ENCODE measurements around the gene TAF6. TPM values are rescaled to one million over a fixed set of nuclear protein-coding genes. Genes with fewer than 3 reads are reported as not detected.
A peak's percentile ranks its signal among the peaks of the same experiment; 100 is the strongest.

Gene TAF6
- total RNA-seq (2014; rRNA removed; shearing (Covaris generic)): 56.2 and 57.3 TPM in 2 replicates

DNA sequence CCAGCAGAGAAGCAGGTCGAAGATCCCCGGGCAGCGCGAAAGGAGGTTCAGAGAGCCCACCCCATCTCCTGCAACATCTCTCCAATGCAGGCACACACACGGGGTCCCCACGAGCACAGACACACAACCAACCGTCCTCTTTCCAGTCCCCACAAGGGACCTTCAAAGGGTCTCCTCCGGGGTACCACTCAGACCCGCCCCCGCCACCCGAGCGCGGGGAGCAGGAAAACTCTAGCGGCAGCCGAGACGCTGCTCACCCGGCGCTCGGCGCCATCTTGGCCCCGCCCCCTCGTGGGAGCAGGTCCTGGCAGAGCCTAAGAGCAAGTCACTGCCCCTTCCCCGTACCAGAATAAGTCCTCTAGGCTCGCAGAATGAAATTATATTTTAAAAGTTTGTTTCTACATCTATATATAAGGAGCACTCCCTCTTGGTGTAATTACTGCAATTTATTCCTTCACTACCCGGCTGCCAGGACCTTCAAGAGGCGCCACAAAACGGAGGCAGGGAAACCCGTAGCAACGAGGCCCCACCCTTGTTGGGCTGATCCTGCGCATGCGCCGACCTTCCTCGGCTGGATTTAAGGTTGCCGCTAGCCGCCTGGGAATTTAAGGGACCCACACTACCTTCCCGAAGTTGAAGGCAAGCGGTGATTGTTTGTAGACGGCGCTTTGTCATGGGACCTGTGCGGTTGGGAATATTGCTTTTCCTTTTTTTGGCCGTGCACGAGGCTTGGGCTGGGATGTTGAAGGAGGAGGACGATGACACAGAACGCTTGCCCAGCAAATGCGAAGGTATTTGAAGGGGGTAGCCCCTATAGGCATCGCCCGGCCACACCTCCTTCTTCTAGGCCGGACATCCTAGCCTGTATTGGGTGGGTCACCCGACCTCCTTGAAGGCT, at the start of gene TAF6, which contains the start of gene CNPY4:
Gene TAF6, minus strand, starts transcription at position 287 of the 898 bp plus-strand sequence. CDS start 5,149 bp downstream, outside the sequence.
Gene CNPY4, plus strand, starts transcription at position 563 of the 898 bp plus-strand sequence. Its CDS starts 111 bp downstream, at position 674.
- peak; percentile 96 for DNase-seq (ENCODE audit: low spot score)

DNA sequence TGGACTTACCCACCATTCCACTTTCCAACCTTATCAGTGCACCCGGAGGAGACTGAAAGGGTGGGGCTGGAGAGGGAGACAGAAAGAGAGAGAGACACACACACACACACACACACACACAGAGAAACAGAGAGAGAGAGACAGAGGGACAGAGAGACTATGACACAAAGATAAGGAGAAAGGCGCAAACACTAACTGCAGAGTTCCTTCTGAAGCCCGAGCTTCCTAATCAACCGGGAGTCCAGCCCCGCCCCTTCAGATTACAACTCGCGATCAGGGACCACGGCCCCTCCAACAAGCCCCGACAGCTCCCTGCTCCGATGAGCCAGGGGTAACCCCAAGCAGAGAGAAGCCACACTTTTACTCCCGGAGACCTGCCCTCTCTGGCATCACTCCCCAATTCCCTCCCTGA, 48.8 kb upstream of the TAF6 start:
- DNase-seq (ENCODE audit: low spot score): no peak

DNA sequence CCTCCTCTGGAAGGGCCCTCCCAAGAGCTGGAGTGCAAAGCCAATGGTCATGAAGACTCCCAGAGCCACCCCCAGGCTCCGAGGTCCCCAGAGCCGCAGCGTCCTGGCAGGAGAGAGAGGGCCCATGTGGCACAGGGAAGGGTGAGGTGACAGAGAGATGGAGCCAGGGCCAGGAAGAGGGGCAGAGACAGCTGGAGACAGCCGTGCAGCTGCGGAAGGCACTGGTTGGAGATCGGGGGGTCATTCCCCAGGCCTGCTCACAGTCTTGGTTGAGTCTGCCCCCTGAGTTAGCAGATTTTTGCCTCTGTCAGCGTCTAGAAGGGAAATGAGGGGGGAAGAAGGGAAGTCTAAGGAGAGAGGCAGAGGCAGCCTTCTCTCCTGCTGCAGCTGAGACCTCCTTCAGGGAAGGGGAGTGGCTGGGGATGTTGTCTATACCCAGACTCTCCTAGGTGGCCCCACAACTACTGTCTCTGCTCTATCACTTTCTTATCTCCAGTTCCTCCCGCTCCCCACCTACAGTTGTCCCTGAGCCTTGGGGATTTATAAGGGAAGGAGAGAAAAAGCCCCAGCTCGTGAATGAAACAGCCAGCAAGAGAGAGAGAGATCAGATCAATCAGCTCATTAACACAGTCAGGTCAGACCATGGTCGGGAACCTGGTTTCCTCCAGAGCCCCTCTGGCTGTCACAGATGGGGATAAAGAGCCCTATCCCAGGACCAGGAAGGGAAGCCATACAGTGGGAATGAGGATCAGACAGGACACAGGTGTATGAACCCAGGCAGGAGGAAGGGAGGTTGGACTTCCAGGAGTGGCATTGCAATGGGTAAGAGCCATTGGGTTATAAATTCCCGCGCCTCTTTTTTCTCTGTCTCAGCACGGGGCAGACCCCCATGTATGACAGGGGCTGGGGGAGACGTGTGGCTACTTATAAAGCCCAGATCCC, 48.1 kb upstream of the TAF6 start:
- DNase-seq (ENCODE audit: low spot score): no peak

DNA sequence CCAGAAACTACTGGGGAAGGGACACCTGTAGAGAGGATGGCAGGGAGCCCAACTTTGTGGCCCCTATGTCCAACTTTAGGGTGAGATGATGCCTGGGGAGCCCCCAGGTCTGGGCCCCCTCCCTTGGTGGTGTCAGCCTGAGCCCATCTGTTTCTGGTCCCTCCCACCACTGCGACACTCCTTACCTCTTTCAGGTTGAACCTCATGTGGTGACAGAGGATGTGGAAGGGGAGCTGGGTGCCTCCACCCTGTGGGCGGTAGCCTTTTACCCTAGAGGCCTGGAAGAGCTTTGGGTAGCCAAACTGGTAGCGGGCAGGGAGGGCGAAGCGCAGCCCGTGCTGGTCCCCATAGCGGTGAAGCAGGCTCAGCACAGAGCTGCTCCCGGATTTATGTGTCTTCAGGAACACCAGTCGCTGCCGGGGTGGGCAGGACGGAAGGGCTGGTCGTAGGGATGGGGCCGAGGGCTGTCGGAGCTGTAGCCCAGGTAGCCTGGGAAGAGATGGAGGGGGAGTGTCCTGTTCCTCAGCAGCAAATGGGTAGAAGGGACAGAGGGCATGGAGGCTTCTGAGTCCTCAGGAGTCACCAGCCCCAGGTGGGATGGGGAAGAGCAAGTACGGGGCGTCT, 47.3 kb upstream of the TAF6 start:
- no peak for DNase-seq (ENCODE audit: low spot score)

DNA sequence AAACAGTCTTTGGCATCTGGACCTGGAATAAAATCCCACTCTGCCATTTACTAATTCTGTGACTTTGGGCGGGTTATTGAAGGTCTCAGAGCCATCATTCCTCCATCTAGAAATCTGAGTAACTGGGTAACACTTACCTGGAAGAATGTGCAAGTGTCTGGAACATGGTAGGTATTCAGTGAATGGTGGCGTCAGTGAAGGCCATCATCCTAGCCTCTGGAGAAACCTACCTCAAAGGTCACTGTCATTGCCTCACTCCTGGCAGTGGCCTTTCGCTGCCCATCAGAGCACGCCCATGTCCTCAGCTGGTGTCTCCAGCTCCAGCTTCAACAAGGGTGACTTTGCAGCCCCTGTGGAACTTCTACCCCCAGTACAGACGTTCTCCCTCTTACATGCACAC, 44.7 kb upstream of the TAF6 start:
- DNase-seq (ENCODE audit: low spot score): no peak

DNA sequence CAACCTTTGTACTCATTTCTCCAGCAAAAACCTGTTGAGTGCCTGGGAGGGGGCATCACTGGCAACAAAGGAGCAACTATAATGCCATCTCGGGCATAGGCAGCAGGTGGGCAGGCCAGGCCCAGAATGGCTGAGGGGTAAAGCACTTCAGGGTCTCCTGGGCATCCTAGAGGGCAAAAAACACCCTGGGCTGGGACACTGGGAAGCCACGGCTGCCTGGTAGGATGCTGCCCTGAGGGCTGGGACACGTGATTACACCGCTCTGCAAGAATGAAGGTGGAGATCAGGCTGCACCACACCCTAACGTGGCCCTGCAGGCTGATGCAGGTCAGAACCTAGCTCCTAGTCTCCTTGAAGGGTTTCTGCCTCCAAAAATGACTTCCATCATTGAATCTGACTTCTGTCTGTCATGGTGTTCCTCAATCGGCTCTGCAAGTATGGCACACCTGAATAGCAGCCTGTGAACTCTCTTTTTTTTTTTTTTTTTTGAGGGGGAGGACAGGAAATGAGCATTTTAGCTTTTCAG, 43.9 kb upstream of the TAF6 start:
- DNase-seq (ENCODE audit: low spot score): peak; percentile 40

DNA sequence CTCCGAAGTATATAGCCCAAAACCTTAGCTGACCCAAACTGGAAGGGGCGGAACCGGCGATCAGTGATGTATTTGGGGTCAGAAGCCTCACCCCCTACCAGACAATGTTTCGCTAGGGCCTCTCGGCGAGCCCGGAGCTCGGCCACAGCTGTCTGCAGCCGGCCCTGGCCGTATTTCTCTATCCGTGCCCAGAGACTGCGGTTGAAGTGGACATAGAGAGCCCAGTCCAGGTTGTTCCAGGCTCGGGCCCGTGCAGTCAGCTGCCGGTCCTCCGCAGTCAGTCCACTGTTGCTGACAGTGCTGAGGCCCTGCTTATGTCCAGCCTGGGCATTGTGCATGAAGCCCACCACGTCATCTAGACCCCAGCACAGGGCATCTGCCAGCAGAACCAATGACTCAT, 40.9 kb upstream of the TAF6 start:
- DNase-seq (ENCODE audit: low spot score): no peak

DNA sequence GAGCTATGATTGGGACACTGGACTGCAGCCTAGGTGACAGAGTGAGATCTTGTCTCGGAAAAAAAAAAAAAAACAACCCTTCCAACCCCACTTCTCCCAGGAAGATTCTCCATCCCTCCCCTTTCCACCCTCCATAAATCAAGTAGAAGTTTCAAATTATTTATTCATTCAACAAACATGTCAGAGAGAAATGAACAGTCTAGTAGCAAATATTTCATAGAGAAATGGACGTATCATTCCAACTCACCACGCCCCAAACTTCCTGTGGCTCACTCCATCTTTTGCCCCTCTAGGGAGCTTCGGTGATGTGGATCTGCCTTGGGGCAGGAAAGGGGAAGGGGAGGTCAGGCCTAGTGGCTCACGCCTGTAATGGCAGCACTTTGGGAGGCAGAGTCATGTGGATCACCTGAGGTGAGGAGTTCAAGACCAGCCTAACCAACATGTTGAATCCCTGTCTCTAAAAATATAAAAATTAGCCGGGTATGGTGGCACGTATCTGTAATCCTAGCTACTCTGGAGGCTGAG, 40.0 kb upstream of the TAF6 start:
- no peak for DNase-seq (ENCODE audit: low spot score)

DNA sequence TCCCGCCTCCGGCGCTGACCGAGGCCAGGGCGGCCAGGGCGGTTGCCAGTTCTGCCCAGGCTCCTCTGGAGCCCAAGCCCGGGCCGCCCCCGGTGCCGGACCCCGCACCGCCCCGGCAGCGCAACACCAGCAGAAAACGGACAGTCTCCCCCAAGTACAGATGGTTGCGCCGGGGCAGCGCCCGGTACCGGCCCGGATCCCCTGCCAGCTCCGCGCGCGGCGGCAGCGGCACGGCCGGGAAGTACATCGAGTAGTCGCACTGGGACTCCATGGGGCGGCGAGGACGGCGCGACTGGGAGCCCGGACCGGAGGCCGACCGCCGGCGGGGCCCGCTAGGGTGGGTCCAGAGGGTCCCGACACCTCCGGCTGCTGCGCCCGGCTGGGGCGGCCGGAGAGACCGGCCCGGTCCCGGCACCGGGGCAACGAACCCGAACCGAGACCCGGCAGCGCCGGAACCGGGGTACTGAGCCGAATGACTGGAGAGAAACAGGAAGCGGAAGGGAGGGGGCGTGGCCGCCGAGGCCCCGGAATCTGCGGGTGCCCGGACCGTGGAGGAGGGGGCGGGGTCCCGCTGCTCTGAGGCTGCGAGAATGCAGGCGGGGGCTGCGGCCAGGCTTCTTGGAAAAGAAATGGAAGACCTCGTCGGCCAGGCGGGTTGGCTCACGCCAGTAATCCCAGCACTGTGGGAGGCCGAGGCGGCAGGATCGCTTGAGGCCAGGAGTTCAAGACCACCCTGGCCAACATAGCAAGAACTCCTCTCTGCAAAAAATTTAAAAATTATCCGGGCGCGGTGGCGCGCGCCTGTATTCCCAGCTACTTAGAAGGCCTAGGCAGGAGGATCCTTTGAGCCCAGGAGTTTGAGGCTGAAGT, 39.3 kb upstream of the TAF6 start, which contains the start of gene TRAPPC14:
Gene TRAPPC14, minus strand, starts transcription at position 495 of the 870 bp plus-strand sequence. Its CDS starts 224 bp downstream, at position 271.
- DNase-seq (ENCODE audit: low spot score): peak; percentile 86

DNA sequence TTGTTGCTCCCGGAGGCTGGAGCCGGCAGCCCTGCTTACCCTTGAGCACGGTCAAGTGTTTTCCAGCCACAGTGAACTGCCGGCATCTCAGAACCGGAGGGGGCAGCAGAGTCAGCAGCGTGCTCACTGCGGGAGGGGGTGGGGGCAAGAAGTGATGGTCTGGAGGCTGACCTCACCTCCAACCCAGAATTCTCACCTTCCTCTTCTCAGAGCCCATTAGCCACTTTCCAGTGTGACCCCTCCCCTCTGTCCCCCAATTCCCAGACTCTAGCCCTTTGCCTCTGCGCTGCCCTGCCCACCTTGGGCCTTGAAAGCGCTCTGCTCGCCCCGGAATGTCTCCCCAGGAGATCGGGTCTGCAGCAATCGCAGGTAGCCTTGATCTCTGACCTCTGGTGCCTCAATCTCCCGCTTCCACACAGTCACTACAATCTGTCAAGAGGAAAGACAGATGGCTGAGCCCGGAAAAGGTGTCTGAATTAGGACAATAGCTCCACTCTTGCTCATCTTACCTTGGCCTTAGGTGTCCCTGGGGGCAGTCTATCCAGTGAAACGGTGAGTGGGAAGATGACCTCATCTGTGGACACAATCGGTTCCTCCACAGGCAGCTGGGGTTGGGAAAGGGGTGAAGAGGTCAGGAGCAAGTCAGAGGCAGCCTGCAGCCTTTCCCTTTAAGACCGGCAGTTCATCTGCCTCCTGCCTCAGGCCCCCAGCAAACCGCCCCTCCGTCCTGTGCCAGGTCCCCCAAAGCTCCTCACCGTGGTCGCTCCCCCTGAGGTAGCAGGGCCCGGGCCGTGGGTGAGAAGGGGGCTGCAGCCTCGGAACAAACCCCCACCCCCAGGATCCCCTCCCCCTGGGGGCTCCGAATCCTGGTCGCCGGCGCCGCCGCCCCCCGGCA, 38.4 kb upstream of the TAF6 start:
- peak; percentile 50 for DNase-seq (ENCODE audit: low spot score)

DNA sequence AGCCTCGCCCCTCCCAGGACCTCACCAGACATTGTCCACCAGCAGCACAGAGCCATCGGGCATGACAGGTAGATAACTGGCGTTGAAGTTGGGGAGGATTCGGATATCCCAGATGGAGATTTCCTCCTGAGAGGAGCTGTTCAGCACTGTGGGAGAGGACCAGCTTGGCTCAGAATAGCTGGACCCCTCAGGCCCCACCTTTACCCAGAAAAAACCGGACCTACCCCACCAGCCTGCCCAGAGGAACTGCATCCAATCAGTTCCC, 37.8 kb upstream of the TAF6 start:
- no peak for DNase-seq (ENCODE audit: low spot score)

DNA sequence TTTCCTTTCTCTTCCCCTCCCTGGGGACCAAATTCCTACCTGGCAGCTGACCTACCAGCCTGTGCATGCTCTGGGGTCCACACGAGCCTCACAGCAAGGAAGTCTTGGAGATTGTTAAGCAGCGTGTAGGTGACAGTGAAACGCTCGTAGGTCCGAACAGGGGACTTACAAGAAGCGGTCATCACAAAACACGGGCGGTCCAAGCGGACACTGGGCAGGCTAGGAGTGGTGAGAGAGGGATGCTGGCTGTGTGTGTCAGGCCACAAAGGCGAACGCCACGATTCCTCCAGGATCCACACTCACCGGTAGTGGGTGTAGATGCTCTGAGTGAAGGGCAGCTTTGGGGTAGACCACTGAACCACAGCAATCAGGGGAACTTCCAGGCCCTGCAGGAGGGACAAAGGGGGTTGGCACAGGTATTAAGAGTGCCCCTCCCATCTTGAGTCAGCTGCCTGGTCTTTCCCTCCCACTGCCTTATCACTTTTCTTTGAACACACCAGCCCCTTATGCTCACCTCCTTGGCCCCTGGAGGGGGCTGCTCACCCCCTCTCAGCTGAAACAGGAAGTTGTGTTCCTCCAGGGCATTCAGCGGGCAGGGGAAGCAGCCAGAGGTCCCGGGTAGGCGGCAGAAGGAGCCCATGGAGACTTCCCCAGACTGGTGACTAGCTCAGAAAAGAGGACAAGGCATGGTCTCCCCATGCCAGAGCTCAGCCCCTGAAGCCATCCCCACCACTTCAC, 37.3 kb upstream of the TAF6 start:
- DNase-seq (ENCODE audit: low spot score): no peak

DNA sequence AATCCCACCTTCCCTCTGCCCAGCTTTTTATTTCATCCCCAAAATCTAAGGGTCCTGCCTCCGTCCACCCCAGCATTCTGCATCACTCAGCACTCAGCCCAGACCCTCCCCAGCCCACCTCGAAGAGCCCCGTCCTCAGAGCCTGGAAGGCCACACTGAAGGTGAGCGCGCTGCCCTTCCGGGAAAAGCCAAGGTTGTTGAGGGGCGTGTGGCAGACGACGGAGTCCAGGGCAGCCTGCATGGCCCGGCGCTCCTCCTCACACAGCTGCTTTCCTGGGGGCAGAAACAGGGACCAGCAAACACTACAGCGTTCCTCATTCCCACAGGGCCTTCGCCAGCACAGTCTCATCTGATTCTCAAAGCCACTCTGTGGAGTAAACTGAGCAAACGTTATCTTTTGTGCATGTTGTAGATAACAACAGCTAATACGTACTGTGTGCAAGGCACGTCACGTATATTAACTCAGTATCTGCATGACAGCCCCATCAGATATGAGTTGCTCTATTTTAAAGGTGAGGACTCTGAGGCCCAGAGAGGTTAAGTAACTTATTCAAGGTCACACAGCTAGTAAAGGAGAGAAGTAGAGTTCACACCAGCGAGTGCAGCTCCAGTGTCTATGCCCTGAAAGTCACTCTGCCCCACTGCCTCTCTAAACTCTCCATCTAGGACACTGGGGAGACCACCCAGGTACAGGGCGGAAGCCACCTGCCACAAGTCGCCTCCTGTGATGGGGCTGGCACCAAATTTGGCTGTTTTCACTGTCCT, 36.6 kb upstream of the TAF6 start:
- no peak for DNase-seq (ENCODE audit: low spot score)

DNA sequence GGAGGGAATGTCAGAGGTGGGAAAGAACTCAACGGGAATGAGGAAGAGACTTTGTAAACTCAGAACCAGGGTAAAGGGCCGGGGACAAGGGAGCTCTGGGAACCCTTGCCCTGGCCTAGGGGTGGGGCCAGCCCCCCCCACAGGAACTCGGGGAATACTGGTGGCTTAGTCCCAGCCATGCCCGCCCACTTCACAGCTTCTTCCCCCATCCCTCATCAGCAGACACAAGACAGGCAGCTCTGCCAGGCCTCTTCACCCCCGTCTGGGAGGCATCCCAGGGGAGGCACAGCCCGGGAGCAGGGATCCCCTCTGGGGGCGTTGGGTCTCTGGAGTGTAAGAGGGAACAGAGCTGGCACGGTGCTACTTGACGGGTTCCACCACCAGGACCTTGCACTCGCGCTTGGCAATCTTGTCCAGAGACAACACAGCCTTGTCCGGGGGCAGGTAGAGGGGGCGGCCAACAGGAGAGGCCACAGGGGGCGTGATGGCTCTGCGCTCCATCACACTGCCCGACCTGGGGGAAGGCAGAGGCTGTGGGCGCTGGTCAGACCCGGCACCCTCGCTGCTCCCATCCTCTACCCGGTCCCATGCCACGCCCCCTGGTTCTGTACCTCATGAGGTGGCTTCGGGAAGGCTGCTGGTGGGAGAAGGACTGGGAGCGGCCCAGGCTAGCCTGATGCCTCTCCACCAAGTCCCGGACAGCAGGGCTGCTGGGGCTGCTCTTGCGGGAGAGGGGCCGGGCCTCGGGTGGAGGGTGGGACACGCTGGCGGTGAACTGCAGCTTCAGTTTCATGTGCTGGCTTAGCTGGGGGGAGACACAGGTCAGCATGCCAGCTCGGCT, 35.7 kb upstream of the TAF6 start:
- DNase-seq (ENCODE audit: low spot score): no peak

DNA sequence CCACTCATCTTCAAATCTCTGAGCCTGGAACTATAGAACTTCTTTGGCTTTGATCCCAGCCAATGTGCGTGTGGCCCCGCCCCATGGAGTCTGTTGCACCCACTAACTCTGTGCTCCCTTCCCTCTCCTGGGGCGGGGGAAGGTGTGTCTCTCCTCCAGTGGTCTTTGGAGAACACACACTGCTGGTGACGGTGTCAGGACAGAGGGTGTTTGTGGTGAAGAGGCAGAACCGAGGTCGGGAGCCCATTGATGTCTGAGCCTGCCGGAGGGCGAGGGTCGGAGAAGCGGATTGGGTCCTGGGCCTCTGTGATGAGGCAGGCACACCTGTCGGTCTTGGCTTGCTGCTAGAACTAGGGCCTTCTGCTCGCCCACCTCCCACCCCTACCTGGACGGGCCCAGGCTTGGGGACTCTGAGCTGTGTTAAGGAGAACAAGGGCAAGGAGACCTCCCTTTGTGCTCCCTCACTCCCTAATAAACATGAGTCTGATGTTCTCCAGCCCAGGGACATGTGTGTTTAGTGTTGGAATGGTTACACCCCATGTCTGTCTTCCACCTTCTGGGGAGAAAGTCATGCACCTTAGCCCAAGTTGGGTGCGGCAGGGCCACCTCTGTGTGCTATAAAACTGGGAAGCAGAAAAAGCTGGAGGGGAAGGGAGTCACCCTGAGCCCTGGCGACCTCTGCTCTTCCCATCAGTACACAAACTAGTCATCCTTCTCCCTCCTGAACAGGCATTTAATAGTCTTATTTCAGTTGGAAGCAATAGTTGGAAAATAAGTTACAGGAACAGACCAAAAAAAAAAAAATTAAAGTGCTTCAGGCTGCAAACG, 34.8 kb upstream of the TAF6 start:
- no peak for DNase-seq (ENCODE audit: low spot score)
